Activated CD8-positive, alpha-beta memory T cell treated with anti-CD3 and anti-CD28 coated beads for 4 hours (primary cell): ENCODE results near the gene UBAP2.

ENCODE experiments used
- DNase-seq, 2 donors: peaks; one replicate each; pipeline ENCODE4 v3.0.0-alpha.2; 2020; ENCODE audit warnings: low read depth in 2 of 2

Gene UBAP2

GRCh38 chr9:33921967-33922895, 126.5 kb downstream of the UBAP2 start:
- no peak for DNase-seq

- no peak for DNase-seq
Measured at GRCh38 chr9:33919276-33919897, 129.3 kb downstream of the UBAP2 start.

GRCh38 chr9:33917036-33917435, 131.7 kb downstream of the UBAP2 start:
- no peak for DNase-seq

GRCh38 chr9:33914887-33915628, 133.6 kb downstream of the UBAP2 start:
- DNase-seq, result no peak

GRCh38 chr9:33913541-33913940, 135.1 kb downstream of the UBAP2 start:
- DNase-seq, result no peak

- no peak for DNase-seq
Measured at GRCh38 chr9:33908749-33909148, 139.9 kb downstream of the UBAP2 start.

- no peak for DNase-seq
Measured at GRCh38 chr9:33908114-33908513, 140.6 kb downstream of the UBAP2 start.

GRCh38 chr9:33907347-33907746, 141.3 kb downstream of the UBAP2 start:
- no peak for DNase-seq

- DNase-seq, result no peak
Measured at GRCh38 chr9:33906769-33907168, 141.9 kb downstream of the UBAP2 start.

- no peak for DNase-seq
Measured at GRCh38 chr9:33905137-33905536, 143.6 kb downstream of the UBAP2 start.

- no peak for DNase-seq
Measured at GRCh38 chr9:33903157-33903780, 145.4 kb downstream of the UBAP2 start.

- DNase-seq, result no peak
Measured at GRCh38 chr9:33894316-33894715, 154.4 kb downstream of the UBAP2 start.

- DNase-seq, result no peak
Measured at GRCh38 chr9:33893861-33894260, 154.8 kb downstream of the UBAP2 start.

- no peak for DNase-seq
Measured at GRCh38 chr9:33885948-33886347, 162.7 kb downstream of the UBAP2 start.

GRCh38 chr9:33884856-33885701, 163.6 kb downstream of the UBAP2 start:
- no peak for DNase-seq

GRCh38 chr9:33881635-33882034, 167.1 kb downstream of the UBAP2 start:
- no peak for DNase-seq

- DNase-seq, result no peak
Measured at GRCh38 chr9:33880211-33881089, 168.2 kb downstream of the UBAP2 start.

- DNase-seq, result no peak
Measured at GRCh38 chr9:33878691-33879366, 169.9 kb downstream of the UBAP2 start.

- DNase-seq, result no peak
Measured at GRCh38 chr9:33877727-33878489, 170.8 kb downstream of the UBAP2 start.
